Measurements from ENCODE around the gene GAS7.

DNA sequence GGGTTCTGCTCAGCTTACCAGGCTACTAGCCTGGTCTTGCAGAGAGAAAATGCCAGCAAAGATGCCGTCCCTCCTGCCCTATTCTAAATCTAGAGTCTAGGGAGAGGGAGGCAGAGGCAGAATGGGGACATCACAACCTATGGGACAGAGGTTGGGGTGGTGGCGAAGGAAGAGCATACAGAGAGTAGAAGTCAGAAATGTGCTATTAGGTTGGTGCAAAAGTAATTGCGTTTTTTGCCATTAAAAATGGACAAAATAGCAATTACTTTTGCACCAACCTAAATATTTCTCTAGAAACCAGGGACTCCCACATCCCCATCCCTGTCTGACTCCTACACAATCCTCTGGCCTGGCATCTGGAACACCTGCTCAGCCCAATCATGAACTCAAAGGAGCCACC lies 127.7 kb downstream of the GAS7 start:
- TF ChIP-seq POLR2A (IDR thresholded peaks at IDR 0.05; ENCODE audit: low read length): no peak
- no peak for TF ChIP-seq GATA1 (IDR thresholded peaks at IDR 0.05; ENCODE audit: low read depth, low read length)
